22Rv1 (cell line): Measurements from ENCODE around the gene CTNNA3.

Source experiments
- CTCF ChIP-seq: fragments of 450-650 bp; IDR thresholded peaks from 2 replicates; pipeline ENCODE4 v1.5.1; 2017; ENCODE audit warnings: mild to moderate bottlenecking
- ZFX ChIP-seq: fragments of 450-650 bp; IDR thresholded peaks from 2 replicates; pipeline ENCODE4 v1.6.1; 2017; ENCODE audit warnings: antibody characterized with exemption, borderline replicate concordance

- no peak for TF ChIP-seq CTCF
- TF ChIP-seq ZFX, result no peak
Measured at GRCh38 chr10:67296926-67297325, 399.1 kb downstream of the CTNNA3 start.
